ENCODE measurements around the gene KDM5D.

Gene KDM5D

GRCh38 chrY:19744381-19745378 is at the start of gene KDM5D:
TSS of gene KDM5D (minus strand) at chrY:19744726. CDS start at chrY:19744534, 192 bp downstream.
- no peak for DNase-seq

GRCh38 chrY:19768375-19768774 is 23.8 kb upstream of the KDM5D start:
- no peak for DNase-seq

GRCh38 chrY:19743331-19743730 is 1.2 kb downstream of the KDM5D start:
- DNase-seq: no peak

GRCh38 chrY:19742153-19742552 is 2.4 kb downstream of the KDM5D start:
- DNase-seq: no peak

- DNase-seq: no peak
These were observed 10.1 kb downstream of the KDM5D start for GRCh38 chrY:19734425-19734824.

- no peak for DNase-seq
These were observed 26.6 kb downstream of the KDM5D start for GRCh38 chrY:19717950-19718349.

GRCh38 chrY:19717146-19717545 is 27.4 kb downstream of the KDM5D start:
- DNase-seq: no peak

- no peak for DNase-seq
These were observed 29.3 kb downstream of the KDM5D start for GRCh38 chrY:19715226-19715625.

GRCh38 chrY:19713430-19713829 is 31.1 kb downstream of the KDM5D start:
- DNase-seq: no peak

- no peak for DNase-seq
These were observed 38.3 kb downstream of the KDM5D start for GRCh38 chrY:19706273-19706672.

- DNase-seq: no peak
These were observed 46.0 kb downstream of the KDM5D start for GRCh38 chrY:19698495-19698894.

- DNase-seq: no peak
These were observed 63.7 kb downstream of the KDM5D start for GRCh38 chrY:19680821-19681220.

Data from NCI-H187 (cell line).